Stimulated activated memory B cell treated with anti-CD40 and anti-IgM and Interleukin-4, amounts not matched to agents 10 μg/mL and 1 μg/mL and 100 μg/mL, for 72 hours (primary cell): Measurements from ENCODE around the gene SPINDOC.

Experiments
- ATAC-seq: fragments of 150-1000 bp; cut with Tn5 transposase; 2 replicates; pipeline ENCODE4 v1.10.0; 2021
- H3K27ac Mint-ChIP-seq: one replicate; pipeline ENCODE4 v1.8.0; 2022; ENCODE audit warnings: mild to moderate bottlenecking, mixed read lengths
- H3K27me3 Mint-ChIP-seq: one replicate; pipeline ENCODE4 v1.8.0; 2022; ENCODE audit warnings: mixed read lengths
- H3K36me3 Mint-ChIP-seq: one replicate; pipeline ENCODE4 v1.8.0; 2022; ENCODE audit warnings: mixed read lengths
- H3K4me1 Mint-ChIP-seq: one replicate; pipeline ENCODE4 v1.8.0; 2022; ENCODE audit warnings: mixed read lengths
- H3K4me3 Mint-ChIP-seq: one replicate; pipeline ENCODE4 v1.8.0; 2022; ENCODE audit warnings: mild to moderate bottlenecking, moderate library complexity, mixed read lengths
- H3K9me3 Mint-ChIP-seq: one replicate; pipeline ENCODE4 v1.8.0; 2022; ENCODE audit warnings: mixed read lengths

Gene SPINDOC

GRCh38 chr11:63813035-63813562 lies at the start of gene SPINDOC:
Gene SPINDOC (plus strand): TSS chr11:63813456. CDS start chr11:63813687, 231 bp downstream.
- Mint-ChIP-seq H3K4me3 (peak within 1 kb of the TSS; percentile 85), H3K27ac (peak within 1 kb of the TSS; percentile 68), H3K4me1 (peaks cover 24% of the 10 kb centered on the region), H3K36me3 (peaks cover 22% of the 10 kb centered on the region), H3K27me3 (no peaks in the 10 kb centered on the region), H3K9me3 (no peaks in the 10 kb centered on the region)
- ATAC-seq, result peak; percentile 96

- peaks cover 19% of the 10 kb centered on the region for H3K4me1 Mint-ChIP-seq
- no peaks in the 10 kb centered on the region for H3K27me3 Mint-ChIP-seq
- no peaks in the 10 kb centered on the region for H3K36me3 Mint-ChIP-seq
- ATAC-seq, result peak; percentile 2
- H3K27ac Mint-ChIP-seq, result no peak overlapping the region
- H3K4me3 Mint-ChIP-seq, result no peak overlapping the region
- no peaks in the 10 kb centered on the region for H3K9me3 Mint-ChIP-seq
Observed at GRCh38 chr11:63763496-63764339, 49.5 kb upstream of the SPINDOC start.

DNA sequence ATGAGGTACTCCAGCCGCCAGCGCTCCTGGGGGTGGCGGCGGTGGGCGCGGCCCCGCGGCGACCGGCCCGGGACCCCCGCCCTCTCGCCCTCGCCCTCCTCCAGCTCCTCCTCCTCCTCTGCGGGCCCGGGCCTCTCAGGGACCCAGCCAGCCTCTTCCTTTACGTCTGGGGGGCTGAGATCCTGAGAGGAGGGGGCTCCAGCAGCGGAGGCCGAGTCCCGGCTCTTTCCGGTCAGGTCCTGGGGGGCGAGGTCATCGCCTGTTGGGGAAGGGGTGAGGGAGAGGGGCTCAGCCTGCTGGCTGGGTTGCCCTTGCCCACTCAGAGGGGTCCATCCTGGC lies 48.9 kb upstream of the SPINDOC start:
- H3K4me1 Mint-ChIP-seq, result peaks cover 19% of the 10 kb centered on the region
- no peaks in the 10 kb centered on the region for H3K36me3 Mint-ChIP-seq
- no peaks in the 10 kb centered on the region for H3K9me3 Mint-ChIP-seq
- H3K4me3 Mint-ChIP-seq, result no peak overlapping the region
- no peaks in the 10 kb centered on the region for H3K27me3 Mint-ChIP-seq
- no peak overlapping the region for H3K27ac Mint-ChIP-seq
- ATAC-seq, result no peak

GRCh38 chr11:63764679-63765647 lies 48.3 kb upstream of the SPINDOC start:
- Mint-ChIP-seq H3K27me3 (no peaks in the 10 kb centered on the region), H3K9me3 (no peaks in the 10 kb centered on the region), H3K27ac (no peak overlapping the region), H3K4me3 (no peak overlapping the region), H3K36me3 (no peaks in the 10 kb centered on the region), H3K4me1 (peaks cover 20% of the 10 kb centered on the region)
- no peak for ATAC-seq

GRCh38 chr11:63765688-63766241 lies 47.5 kb upstream of the SPINDOC start:
- H3K9me3 Mint-ChIP-seq, result no peaks in the 10 kb centered on the region
- no peak for ATAC-seq
- no peaks in the 10 kb centered on the region for H3K36me3 Mint-ChIP-seq
- no peak overlapping the region for H3K4me3 Mint-ChIP-seq
- H3K27ac Mint-ChIP-seq, result no peak overlapping the region
- no peaks in the 10 kb centered on the region for H3K27me3 Mint-ChIP-seq
- peaks cover 25% of the 10 kb centered on the region for H3K4me1 Mint-ChIP-seq

GRCh38 chr11:63766531-63767235 lies 46.6 kb upstream of the SPINDOC start:
- Mint-ChIP-seq H3K27me3 (peaks cover 8% of the 10 kb centered on the region), H3K4me1 (peaks cover 25% of the 10 kb centered on the region), H3K9me3 (no peaks in the 10 kb centered on the region), H3K36me3 (no peaks in the 10 kb centered on the region), H3K27ac (no peak overlapping the region), H3K4me3 (peak overlapping the region; percentile 89)
- ATAC-seq, result no peak

DNA sequence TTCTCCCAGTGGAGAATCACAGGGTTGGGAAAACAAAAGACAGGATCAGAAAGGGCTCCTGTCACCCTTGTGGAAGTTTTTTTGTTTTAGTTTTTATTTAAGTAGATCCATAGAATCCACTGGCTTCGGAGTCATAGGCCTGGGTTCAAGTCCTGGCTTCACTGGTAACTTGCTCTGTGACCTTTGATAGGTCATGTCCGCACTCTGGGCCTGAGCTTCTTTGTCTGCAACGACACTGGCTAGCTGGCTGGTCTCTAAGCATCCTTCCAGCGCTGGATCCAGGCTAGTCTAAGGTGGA lies 46.0 kb upstream of the SPINDOC start:
- no peak for ATAC-seq
- H3K27me3 Mint-ChIP-seq, result peaks cover 11% of the 10 kb centered on the region
- H3K36me3 Mint-ChIP-seq, result no peaks in the 10 kb centered on the region
- peak overlapping the region; percentile 89 for H3K4me3 Mint-ChIP-seq
- no peaks in the 10 kb centered on the region for H3K9me3 Mint-ChIP-seq
- peaks cover 25% of the 10 kb centered on the region for H3K4me1 Mint-ChIP-seq
- peak overlapping the region; percentile 77 for H3K27ac Mint-ChIP-seq

DNA sequence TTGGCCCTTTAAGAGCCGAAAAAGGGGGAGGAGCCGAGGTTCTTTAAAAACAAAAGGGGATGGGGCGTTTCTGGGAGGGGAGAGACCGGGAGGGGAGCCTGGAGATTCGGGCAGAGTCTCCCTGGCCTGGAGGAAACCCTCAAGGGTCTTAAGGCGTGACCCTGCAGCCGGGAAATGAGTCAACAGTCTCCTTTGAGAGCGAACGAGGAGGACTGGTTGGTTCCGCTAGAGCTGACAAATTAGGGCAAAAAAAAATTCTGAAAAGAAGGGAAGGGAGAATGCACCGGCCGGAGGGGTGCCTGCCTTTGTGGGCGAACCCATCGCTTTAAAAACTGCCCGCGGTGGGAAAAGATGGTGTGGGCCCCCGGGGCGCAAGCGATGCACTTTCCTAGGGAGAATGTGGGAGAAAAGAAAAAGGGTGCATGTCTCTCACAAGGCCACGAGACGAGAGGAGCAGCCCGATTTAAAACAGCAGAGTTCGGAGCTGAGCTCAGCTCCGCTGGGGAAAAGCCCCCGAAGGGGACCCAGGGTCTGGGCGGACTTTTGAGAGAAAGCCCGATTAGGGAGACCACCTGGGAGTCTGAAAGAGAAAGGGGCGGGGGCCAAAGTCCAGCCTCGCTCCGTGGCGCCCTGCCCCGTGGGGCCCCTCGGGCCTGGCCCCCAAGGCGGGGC lies 45.6 kb upstream of the SPINDOC start:
- Mint-ChIP-seq H3K27ac (peak overlapping the region; percentile 77), H3K4me3 (peak overlapping the region; percentile 89), H3K9me3 (no peaks in the 10 kb centered on the region), H3K4me1 (peaks cover 25% of the 10 kb centered on the region), H3K27me3 (peaks cover 11% of the 10 kb centered on the region), H3K36me3 (no peaks in the 10 kb centered on the region)
- ATAC-seq, result no peak

GRCh38 chr11:63768237-63769041 lies 44.8 kb upstream of the SPINDOC start, which contains the start of gene ZFTA:
Gene ZFTA (minus strand): TSS chr11:63768775. CDS start chr11:63768622, 153 bp downstream.
- H3K36me3 Mint-ChIP-seq, result no peaks in the 10 kb centered on the region
- no peaks in the 10 kb centered on the region for H3K9me3 Mint-ChIP-seq
- peak within 1 kb of the TSS; percentile 89 for H3K4me3 Mint-ChIP-seq
- ATAC-seq, result peak; percentile 77
- H3K4me1 Mint-ChIP-seq, result peaks cover 25% of the 10 kb centered on the region
- peak within 1 kb of the TSS; percentile 77 for H3K27ac Mint-ChIP-seq
- peaks cover 11% of the 10 kb centered on the region for H3K27me3 Mint-ChIP-seq

GRCh38 chr11:63769042-63769713 lies 44.1 kb upstream of the SPINDOC start:
- H3K9me3 Mint-ChIP-seq, result no peaks in the 10 kb centered on the region
- peaks cover 25% of the 10 kb centered on the region for H3K4me1 Mint-ChIP-seq
- H3K27ac Mint-ChIP-seq, result no peak overlapping the region
- peak overlapping the region; percentile 21 for H3K4me3 Mint-ChIP-seq
- H3K36me3 Mint-ChIP-seq, result no peaks in the 10 kb centered on the region
- peak; percentile 67 for ATAC-seq
- H3K27me3 Mint-ChIP-seq, result peaks cover 11% of the 10 kb centered on the region

DNA sequence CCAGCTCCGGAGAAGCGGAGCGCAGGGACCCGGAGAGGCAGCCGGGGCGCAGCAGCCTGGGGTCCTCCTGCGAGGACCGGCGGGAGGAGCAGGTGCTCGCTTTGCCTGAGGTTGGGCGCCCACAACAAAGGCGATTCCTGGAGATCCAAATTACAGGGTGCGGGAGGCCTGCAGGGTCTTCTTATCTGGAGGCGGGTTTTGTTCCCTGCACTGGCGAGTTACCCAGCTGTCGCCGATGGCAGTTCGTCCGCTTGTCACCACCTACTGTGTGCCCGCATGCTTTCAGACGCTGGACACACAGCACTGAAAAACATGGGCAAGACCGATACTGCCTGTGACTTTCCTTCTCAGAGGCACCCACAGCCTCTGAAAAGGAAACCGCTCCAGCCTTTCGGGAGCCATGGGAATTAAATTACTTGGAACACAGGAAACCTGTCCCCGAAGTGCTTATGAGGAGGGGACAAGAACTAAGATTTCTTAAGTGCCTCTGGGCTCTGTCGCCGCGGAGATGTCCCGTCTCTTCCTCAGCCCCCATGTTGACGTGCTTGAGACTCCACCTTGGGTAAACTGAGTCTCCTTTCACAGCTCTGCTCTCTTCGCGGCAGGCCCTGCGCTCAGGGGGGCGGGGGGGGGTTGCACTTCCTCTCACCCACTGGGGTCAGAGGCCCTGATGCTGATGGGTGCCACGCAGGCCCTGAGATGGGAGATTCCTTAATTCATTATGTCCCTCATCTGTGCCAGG lies 43.4 kb upstream of the SPINDOC start:
- H3K27ac Mint-ChIP-seq, result no peak overlapping the region
- ATAC-seq, result no peak
- no peaks in the 10 kb centered on the region for H3K36me3 Mint-ChIP-seq
- H3K4me3 Mint-ChIP-seq, result peak overlapping the region; percentile 60
- H3K9me3 Mint-ChIP-seq, result no peaks in the 10 kb centered on the region
- peaks cover 25% of the 10 kb centered on the region for H3K4me1 Mint-ChIP-seq
- H3K27me3 Mint-ChIP-seq, result peaks cover 11% of the 10 kb centered on the region

DNA sequence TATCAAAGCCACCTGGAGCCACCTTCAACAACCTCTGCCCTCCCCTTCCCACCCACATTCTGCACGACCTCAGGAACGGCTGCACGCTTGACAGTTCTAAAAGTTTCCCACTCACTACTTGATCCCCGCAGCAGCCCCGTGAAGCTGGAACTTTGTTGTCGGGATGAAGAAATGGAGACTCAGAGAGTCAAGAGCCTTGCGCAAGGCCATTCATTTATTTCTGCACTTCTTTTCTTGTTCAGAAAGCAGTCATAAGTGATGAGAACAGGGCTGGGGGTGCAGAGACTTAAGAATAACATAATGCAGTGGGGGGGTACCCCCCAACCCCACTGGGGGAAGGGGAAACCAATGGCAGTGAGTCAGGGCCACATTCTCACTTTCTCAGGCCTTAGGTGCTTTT lies 42.5 kb upstream of the SPINDOC start:
- Mint-ChIP-seq H3K27me3 (peaks cover 11% of the 10 kb centered on the region), H3K4me3 (no peak overlapping the region), H3K27ac (no peak overlapping the region), H3K9me3 (no peaks in the 10 kb centered on the region), H3K36me3 (no peaks in the 10 kb centered on the region), H3K4me1 (peaks cover 25% of the 10 kb centered on the region)
- no peak for ATAC-seq
